Activated T-cell treated with anti-CD3 and anti-CD28 coated beads for 4 hours (primary cell): ENCODE measurements around the gene APMAP.

Experiments used
- DNase-seq: peaks from one replicate; pipeline ENCODE4 v3.0.0-alpha.2; 2020

Gene APMAP

DNA sequence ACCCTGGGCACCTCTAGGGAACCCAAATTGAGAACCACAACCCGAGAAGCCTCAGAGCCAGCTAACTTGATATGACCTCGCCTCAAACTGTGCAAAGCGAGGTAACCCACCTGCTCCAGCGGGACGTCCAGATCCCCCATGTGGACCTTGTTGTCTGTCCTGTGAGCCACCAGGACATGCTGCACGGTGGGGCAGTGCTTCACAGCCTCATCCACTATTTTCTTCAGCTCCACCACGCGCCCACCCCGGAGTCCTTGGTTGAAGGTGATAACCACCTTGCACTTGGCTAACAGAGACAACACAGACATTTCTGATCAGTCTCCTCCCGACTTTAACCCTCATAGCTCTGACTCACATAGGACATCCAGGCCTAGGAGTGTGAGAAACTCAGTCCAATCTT is 30.8 kb upstream of the APMAP start:
- DNase-seq: no peak

DNA sequence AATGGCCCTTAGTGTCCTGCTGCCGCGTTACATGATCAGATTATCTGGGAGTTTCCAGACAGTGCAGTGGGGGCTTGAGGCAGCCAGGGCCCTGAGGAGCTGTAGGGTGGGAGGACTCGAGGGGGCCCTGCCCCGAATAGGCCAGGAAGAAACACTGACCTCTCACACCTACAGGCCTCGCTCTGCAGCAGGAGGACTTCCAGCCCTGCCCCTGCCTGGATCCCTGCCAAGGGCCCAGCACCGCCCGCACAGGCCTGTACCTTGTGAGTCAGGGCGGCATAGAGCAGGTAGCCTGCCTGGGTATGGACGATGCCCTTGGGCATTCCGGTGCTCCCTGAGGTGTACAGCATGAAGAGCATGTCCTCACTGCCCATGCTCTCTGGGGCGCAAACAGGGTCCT is 30.1 kb upstream of the APMAP start:
- no peak for DNase-seq

GRCh38 chr20:25021336-25021735 is 28.8 kb upstream of the APMAP start:
- no peak for DNase-seq

GRCh38 chr20:25020901-25021301 is 28.4 kb upstream of the APMAP start:
- no peak for DNase-seq

DNA sequence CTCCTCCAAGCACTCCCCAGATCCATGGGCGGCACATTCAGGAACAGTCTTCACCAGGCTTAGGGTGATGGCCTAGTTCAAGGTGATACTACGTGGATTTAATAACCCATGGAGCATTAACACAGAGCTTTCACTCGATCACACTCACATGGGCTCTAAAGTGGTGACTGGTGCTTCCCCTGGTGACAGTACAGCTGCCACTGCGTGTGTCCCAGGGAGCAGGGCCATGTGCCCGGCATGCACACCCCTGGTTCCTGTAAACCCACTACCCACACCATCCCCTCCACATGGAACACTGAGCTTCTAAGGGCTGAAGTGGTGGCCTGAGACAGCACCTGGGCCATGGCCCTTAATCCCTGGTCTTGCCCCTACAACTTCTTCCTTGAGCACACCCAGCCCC is 27.8 kb upstream of the APMAP start:
- no peak for DNase-seq

DNA sequence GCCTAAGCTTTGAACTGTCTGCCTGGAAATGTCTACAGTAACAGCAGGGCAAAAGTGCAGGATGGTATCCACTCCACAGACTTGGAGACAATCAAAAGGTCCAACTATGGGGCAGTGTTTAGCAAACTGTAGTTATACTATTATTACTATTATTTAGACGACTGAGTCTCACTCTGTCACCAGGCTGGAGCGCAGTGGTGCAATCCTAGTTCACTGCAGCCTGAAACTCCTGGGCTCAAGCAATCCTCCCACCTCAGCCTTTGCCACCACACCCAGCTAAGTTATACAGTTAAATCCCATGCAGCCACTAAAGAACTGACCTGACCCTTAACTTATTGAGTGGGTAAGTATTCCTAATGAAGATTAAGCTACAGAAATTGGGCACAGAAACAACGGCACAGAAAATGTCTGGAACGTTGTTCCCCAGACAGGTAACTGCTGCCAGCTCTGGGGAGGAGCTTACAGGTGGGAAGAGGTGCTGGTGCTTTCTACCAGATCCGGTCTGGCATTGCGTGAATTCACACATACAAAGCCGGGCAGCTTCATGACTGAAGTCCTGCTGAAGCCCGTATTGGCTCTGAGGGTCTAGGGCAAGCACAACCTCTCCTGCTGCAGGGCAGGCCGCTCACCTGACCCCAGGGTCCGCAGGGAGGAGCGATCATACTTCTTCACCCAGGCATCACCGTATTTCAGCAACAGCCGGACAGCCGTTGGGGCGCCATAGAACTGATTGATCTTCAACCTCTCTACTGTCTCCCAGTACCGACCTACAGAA is 27.0 kb upstream of the APMAP start:
- no peak for DNase-seq

DNA sequence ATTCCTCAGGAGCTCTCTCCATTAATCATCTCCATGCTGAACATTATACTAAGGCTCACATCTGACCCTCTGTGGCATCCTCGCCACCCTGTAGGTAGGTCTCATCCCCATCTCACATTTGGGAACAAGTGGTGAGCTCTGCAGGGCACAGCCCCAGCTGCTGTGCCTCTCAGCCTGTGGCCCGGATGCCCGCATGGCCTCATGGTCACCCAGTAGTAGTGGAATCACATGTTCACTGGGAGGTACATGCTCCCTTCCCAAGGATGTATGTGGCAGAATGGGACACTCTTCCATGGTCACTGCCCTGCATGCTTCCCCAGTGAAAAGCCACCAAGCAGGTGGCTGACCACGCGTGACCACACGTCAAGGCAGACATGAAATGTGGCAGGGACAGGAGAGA is 26.3 kb upstream of the APMAP start:
- no peak for DNase-seq

GRCh38 chr20:25018425-25018824 is 25.9 kb upstream of the APMAP start:
- DNase-seq: no peak

DNA sequence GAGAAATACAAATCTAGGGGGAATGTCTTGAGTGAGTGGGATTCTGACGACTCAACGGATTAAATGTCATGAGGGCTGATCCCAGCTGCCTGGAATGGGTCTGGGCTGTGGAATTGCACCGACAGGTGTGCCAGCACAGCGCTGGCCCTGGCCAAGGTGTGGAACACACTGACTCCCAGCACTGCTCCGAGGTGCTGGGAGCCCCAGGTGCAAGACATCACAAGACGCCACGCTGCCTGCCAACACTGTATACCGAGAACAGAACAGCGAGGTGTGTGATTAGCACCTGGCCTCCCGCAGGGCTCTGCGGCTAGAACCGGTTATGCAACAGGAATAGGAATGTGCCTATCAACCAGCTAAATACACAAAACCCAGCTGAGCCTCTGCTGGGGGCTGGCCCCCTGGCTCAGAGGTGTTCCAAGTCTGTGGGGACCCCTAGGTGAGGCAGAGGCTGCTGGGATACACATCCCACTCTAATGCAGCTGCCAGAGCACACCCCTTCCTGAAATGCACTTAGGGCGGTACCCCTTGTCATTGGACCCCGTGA is 24.8 kb upstream of the APMAP start:
- no peak for DNase-seq

DNA sequence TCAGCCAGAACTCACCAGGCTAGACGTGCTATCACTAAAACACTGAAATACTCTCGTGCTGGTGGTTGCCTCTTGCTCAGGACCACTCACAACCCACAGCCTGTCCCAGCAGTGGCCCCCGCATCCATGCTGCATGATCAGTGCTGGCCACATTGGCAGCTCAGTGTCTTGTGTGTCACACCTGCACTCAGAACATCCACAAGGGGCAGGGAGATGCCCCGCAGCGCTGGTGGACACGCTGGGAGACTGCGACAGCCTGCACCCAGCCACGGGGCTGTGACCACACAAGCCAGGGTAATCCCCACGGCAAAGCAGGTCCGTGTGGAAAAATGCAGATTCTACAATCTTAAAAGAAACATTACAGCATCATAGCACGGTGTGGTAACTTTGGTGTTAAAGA is 23.9 kb upstream of the APMAP start:
- DNase-seq: no peak

DNA sequence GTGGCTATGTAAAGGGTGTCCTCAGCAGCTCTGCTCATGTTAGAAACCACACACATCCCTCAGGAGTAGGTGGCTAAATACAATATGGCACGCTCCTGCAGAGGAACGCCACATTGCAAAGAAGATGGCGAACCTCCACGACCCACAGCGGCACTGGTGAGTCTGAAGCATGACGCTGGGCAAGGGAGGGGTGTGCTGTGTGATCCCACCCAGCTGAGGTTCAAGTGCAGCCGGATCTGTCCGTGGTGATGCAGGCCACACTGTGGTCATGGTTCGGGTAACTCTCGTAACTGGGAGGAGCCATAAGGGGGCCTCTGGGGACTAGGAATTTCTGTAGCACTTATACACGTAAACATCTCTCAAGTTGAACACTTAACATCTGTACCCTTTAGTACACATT is 23.4 kb upstream of the APMAP start:
- DNase-seq: no peak

DNA sequence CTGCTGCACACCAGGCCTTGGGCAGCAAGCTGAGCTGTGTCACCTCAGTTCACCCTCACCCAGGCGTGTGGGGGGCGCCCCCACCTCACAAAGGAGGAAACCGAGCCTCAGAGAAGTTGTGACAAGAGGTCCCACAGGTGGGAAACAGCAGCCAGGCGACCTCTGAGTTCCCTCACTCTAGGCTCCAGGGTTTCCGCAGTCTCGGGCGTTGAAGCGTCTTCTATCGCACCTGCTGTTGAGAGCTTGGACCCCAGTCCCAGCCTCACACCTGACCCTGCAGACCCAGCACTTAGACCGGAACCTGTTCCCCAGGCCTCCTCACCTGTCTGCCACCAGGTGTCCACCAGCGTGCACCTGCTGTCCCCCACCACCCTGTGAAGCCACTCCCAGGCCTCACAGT is 22.3 kb upstream of the APMAP start:
- no peak for DNase-seq

GRCh38 chr20:25013478-25014380 is 21.2 kb upstream of the APMAP start:
- DNase-seq: no peak

GRCh38 chr20:25012616-25013189 is 20.2 kb upstream of the APMAP start:
- no peak for DNase-seq

GRCh38 chr20:25011831-25012241 is 19.3 kb upstream of the APMAP start:
- no peak for DNase-seq

GRCh38 chr20:25011261-25011660 is 18.7 kb upstream of the APMAP start:
- no peak for DNase-seq

- DNase-seq: no peak
Observed at GRCh38 chr20:25009218-25010145, 16.9 kb upstream of the APMAP start.

- no peak for DNase-seq
Observed at GRCh38 chr20:25008388-25009217, 16.1 kb upstream of the APMAP start.

DNA sequence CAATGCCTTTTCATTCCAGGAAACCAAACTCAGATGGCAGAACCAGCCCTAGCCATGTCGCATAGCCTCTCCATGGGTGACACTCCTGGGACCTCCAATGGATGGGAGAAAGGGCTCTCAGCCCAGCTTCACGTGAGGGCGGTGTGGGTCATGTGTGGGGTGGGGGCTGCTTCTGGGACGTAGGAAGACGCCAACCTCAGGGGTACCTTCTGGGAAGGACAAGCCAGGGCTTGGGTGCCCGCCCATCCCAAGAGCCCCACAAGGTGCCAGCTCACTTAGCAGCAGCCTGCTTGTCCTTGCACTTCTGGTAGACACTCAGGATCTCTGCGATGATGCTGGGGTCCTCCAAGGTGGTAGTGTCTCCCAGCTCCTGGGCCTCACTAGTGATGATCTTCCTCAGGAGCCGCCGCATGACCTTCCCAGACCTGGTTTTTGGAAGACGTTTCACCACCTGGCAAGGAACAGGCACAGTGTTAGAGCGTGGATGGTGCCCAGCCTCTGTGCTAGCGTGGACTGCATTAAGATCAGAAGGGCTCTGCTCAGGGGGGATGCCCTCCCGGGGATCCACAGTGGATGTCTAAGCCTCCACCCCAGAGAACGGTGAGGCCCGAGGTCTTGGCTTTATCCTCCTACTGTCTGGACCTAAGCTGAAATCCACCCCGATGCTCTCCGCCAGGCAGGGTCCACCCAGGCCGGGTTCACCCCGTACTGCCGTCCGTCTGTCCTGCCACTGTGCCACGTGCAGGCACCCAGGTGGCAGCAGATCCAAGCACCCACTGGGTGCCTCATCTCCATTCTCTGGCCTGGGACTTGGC is 15.1 kb upstream of the APMAP start:
- DNase-seq: no peak

DNA sequence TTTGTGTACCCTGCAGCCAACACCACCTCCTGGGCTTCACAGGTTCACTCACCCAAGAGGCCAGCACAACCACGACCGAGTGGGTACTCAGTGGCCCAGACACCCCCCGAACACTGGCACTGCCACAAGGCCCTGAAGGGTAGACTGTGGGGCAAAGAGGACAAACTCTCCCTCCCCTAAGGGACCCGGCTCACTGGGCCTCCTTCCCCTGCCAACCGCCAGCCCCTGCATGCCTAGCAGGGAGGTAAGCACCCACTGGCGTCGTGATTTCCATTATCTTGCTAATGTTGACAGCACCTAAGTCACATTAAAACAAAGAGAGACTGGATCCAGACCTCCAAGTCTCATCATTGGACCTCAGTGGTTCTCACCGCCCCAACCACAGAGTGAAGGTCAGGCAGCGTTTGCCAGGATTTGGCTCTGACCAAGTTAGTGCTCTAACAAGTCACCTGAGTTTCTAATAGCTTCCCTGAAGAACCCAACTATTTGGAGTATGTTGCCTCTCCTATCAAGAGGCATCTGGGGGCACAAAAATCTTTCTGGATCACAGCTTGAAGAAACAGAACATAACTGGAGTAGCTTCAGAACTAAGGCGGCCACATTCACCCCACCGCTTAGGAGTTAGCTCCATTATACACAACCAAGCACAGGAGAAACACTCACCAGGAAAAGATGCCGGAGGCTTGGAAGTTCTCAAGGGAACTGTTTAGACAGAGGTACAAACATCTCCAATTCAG is 14.0 kb upstream of the APMAP start:
- DNase-seq: no peak
